Chondrocyte (in vitro differentiated cells): Measurements from ENCODE around the gene RPRML. TPM values are rescaled to one million over a fixed set of nuclear protein-coding genes. Genes with fewer than 3 reads are reported as not detected.

Experiments
- DNase-seq: peaks from one replicate; pipeline ENCODE4 v3.0.0; 2021; ENCODE audit warnings: mixed read lengths, low spot score
- H3K27ac Mint-ChIP-seq: one replicate; pipeline ENCODE4 v1.8.0; 2021; ENCODE audit warnings: mild to moderate bottlenecking, moderate library complexity, mixed read lengths; ENCODE audit not compliant: unreplicated experiment
- H3K27me3 Mint-ChIP-seq: 2 replicates; pipeline ENCODE4 v1.8.0; 2021; ENCODE audit warnings: low read depth, mixed read lengths
- H3K36me3 Mint-ChIP-seq: 2 replicates; pipeline ENCODE4 v1.8.0; 2021; ENCODE audit warnings: low read depth, mixed read lengths
- H3K4me1 Mint-ChIP-seq: 2 replicates; pipeline ENCODE4 v1.8.0; 2021; ENCODE audit warnings: low read depth, mild to moderate bottlenecking, mixed read lengths
- H3K4me3 Mint-ChIP-seq: one replicate; pipeline ENCODE4 v1.8.0; 2021; ENCODE audit warnings: mild to moderate bottlenecking, moderate library complexity, mixed read lengths; ENCODE audit not compliant: unreplicated experiment
- H3K9me3 Mint-ChIP-seq: 2 replicates; pipeline ENCODE4 v1.8.0; 2021; ENCODE audit warnings: low read depth, mixed read lengths
- CTCF ChIP-seq: fragments of 200-600 bp; sonication (generic); IDR thresholded peaks from 2 replicates; pipeline ENCODE4 v1.5.0; 2021; ENCODE audit warnings: antibody characterized with exemption, mild to moderate bottlenecking, moderate library complexity
- total RNA-seq: library from RNA; stranded (reverse); gene quantifications from 3 replicates; pipeline ENCODE4 v1.2.1, GENCODE V29; 2021

The RPRML gene
- total RNA-seq, 1 donor from 2014 or later: not detected

GRCh38 chr17:46950342-46950996, 28.6 kb downstream of the RPRML start:
- DNase-seq: no peak
- Mint-ChIP-seq H3K9me3 (peaks cover 4% of the 10 kb centered on the region), H3K27ac (no peak overlapping the region), H3K36me3 (no peaks in the 10 kb centered on the region), H3K4me1 (peaks cover 7% of the 10 kb centered on the region), H3K27me3 (peaks cover 10% of the 10 kb centered on the region), H3K4me3 (no peak overlapping the region)
- TF ChIP-seq CTCF: no peak

GRCh38 chr17:46949291-46950174, 29.5 kb downstream of the RPRML start:
- Mint-ChIP-seq H3K36me3 (no peaks in the 10 kb centered on the region), H3K9me3 (peaks cover 4% of the 10 kb centered on the region), H3K27me3 (peaks cover 9% of the 10 kb centered on the region), H3K4me3 (no peak overlapping the region), H3K27ac (no peak overlapping the region), H3K4me1 (peaks cover 7% of the 10 kb centered on the region)
- no peak for TF ChIP-seq CTCF
- DNase-seq: no peak

- H3K4me1 Mint-ChIP-seq: peaks cover 8% of the 10 kb centered on the region
- no peaks in the 10 kb centered on the region for H3K9me3 Mint-ChIP-seq
- no peaks in the 10 kb centered on the region for H3K36me3 Mint-ChIP-seq
- H3K27me3 Mint-ChIP-seq: peaks cover 6% of the 10 kb centered on the region
- no peak for TF ChIP-seq CTCF
- no peak overlapping the region for H3K4me3 Mint-ChIP-seq
- DNase-seq: no peak
- no peak overlapping the region for H3K27ac Mint-ChIP-seq
These were observed 30.5 kb downstream of the RPRML start for GRCh38 chr17:46948544-46948943.

GRCh38 chr17:46947216-46947615, 31.8 kb downstream of the RPRML start:
- DNase-seq: no peak
- H3K9me3 Mint-ChIP-seq: no peaks in the 10 kb centered on the region
- H3K4me1 Mint-ChIP-seq: peaks cover 12% of the 10 kb centered on the region
- no peaks in the 10 kb centered on the region for H3K36me3 Mint-ChIP-seq
- no peak overlapping the region for H3K27ac Mint-ChIP-seq
- no peak overlapping the region for H3K4me3 Mint-ChIP-seq
- no peak for TF ChIP-seq CTCF
- H3K27me3 Mint-ChIP-seq: peaks cover 6% of the 10 kb centered on the region

GRCh38 chr17:46944931-46945330, 34.1 kb downstream of the RPRML start:
- H3K27ac Mint-ChIP-seq: no peak overlapping the region

More at GRCh38 chr17:46944931-46945330, 34.1 kb downstream of the RPRML start:
- no peaks in the 10 kb centered on the region for H3K9me3 Mint-ChIP-seq
- peaks cover 8% of the 10 kb centered on the region for H3K4me1 Mint-ChIP-seq
- TF ChIP-seq CTCF: no peak
- peaks cover 4% of the 10 kb centered on the region for H3K36me3 Mint-ChIP-seq
- peaks cover 6% of the 10 kb centered on the region for H3K27me3 Mint-ChIP-seq
- DNase-seq: no peak
- no peak overlapping the region for H3K4me3 Mint-ChIP-seq
